Sigmoid colon (tissue), 7 donors: ENCODE data around the gene PLXNA4. TPM values are rescaled to one million over a fixed set of nuclear protein-coding genes. Genes with fewer than 3 reads are reported as not detected.
A peak's percentile ranks its signal among the peaks of the same experiment; 100 is the strongest.

ENCODE experiments used
- DNase-seq: peaks from one replicate; pipeline ENCODE4 v3.0.0-alpha.2; 2019
- H3K27ac ChIP-seq, 4 donors: fragments of 200-600 bp; sonication (generic); one replicate each; pipeline ENCODE4 v1.5.1; 2016 to 2019; ENCODE audit warnings: mild to moderate bottlenecking in 1 of 4
- H3K27me3 ChIP-seq, 3 donors: fragments of 200-600 bp; sonication (generic); one replicate each; pipeline ENCODE4 v1.5.1; 2019; ENCODE audit warnings: mild to moderate bottlenecking in 1 of 3
- H3K36me3 ChIP-seq, 4 donors: fragments of 200-600 bp; sonication (generic); one replicate each; pipeline ENCODE4 v1.5.1; 2016 to 2019
- H3K4me1 ChIP-seq, 4 donors: fragments of 200-600 bp; sonication (generic); one replicate each; pipeline ENCODE4 v1.5.1; 2017 to 2019
- H3K4me3 ChIP-seq, 4 donors: fragments of 200-600 bp; sonication (generic); one replicate each; pipeline ENCODE4 v1.5.1; 2017 to 2019; ENCODE audit warnings: mild to moderate bottlenecking in 2 of 4, moderate library complexity in 1 of 4
- H3K9me3 ChIP-seq, 4 donors: fragments of 200-600 bp in 3 of 4; sonication (generic) in 3 of 4; one replicate each; pipeline versions ENCODE4 v1.5.1 to v1.6.1; 2013 to 2019
- EP300 ChIP-seq, 4 donors: sonication (generic); formaldehyde crosslinking; IDR thresholded peaks; one replicate each; pipeline ENCODE4 v1.6.1; 2017; ENCODE audit warnings: antibody characterized with exemption in 4 of 4
- POLR2A ChIP-seq, 2 donors: fragments of 450-650 bp; IDR thresholded peaks; one replicate each; pipeline ENCODE4 v1.6.1; 2016; ENCODE audit warnings: antibody characterized with exemption in 2 of 2, mild to moderate bottlenecking in 2 of 2, moderate library complexity in 2 of 2
- POLR2AphosphoS5 ChIP-seq, 4 donors: sonication (generic); formaldehyde crosslinking; IDR thresholded peaks; one replicate each; pipeline ENCODE4 v1.6.1; 2017; ENCODE audit warnings: antibody characterized with exemption in 4 of 4
- WGBS, 2 donors: extraction: QIAGEN DNeasy Blood & Tissue Kit; methylation state at CpG; one replicate each; pipeline ENCODE4 v1.1.7; 2013; 5-methylcytosine and 5-hydroxymethylcytosine counted together
- intact Hi-C: fragments of 100-400 bp; cut with DNase I; formaldehyde crosslinking; loops from one replicate; pipeline ENCODE4 v1.15.1; 2023
- polyA plus RNA-seq, 3 donors: library from polyadenylated mRNA; stranded (reverse); fragments of 200-250 nt; gene quantifications; one replicate each; pipeline ENCODE4 v1.2.3, GENCODE V29; 2013
- total RNA-seq, 4 donors: library from RNA; depleted of rRNA; stranded (reverse); fragments of >200 nt; gene quantifications; one replicate each; pipeline ENCODE4 v1.1.0, GENCODE V29; 2016
- TF ChIP-seq, protein P1 (sequence below), 4 experiments: fragments of 450-650 bp in 3 of 4; fragments of 200-600 bp in 1 of 4; IDR thresholded peaks; one replicate each; pipeline ENCODE4 v1.5.1; 2016 to 2019; ENCODE audit warnings: antibody characterized with exemption in 4 of 4, mild to moderate bottlenecking in 3 of 4, moderate library complexity in 2 of 4
- donor health status: healthy with polysubstance abuse.
- donor health status: Bipolar disorder and iron deficiency.
- donor health status: healthy.

The PLXNA4 gene
- total and polyA plus RNA-seq, 7 donors: under 0.01 to 10.5 (median 3.7) TPM; not detected in 1

DNA sequence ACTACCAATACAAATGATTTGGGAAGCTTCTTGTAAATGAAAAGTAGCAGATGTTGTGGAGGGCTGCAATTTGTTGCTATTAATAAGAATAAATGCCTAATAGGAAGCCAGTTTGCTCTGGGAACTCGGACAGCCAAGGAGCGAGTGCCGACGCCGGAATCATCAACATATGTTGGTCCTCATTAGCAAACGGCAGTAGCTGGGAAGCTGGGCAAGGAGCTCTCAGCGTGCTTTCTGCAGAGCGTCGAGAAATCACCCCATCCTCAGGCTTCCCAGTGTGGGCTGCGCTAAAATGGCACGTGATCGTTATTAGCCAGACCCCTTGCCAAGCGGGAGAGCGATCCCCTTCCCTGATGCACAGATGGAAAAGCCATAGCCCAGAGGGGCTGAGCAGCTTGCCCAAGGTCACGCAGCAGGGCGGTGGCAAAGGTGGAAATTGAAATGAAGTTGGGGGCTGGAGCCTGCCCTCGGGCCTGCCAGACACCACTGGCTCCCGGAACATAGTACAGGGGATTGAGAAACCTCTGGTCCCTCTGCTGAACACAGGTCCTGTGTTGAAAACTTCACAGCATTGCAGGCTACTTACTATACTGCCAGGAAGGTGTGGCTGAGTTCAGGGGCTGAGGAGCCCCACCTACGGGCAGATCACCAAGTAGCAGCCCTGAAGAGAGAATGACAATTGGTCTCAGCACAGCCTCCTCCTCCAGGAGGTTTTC is 326.9 kb downstream of the PLXNA4 start:
- H3K4me3 ChIP-seq: no peak overlapping the region
- no peaks in the 10 kb centered on the region for H3K9me3 ChIP-seq
- H3K36me3 ChIP-seq: no peaks in the 10 kb centered on the region
- H3K27me3 ChIP-seq: no peaks in the 10 kb centered on the region
- H3K4me1 ChIP-seq: peaks cover 0 to 40% (median 36%) of the 10 kb centered on the region in 4 donors
- intact Hi-C loops: no loop called here
- peak overlapping the region in 1 of 4 donors; percentile 24 for H3K27ac ChIP-seq
- 44 to 64% methylated on average over 19 of the region's 19 CpGs for WGBS, 2 donors
- DNase-seq: no peak
- TF ChIP-seq POLR2AphosphoS5 (IDR thresholded peaks at IDR 0.05): no peak
- TF ChIP-seq, protein P1, sequence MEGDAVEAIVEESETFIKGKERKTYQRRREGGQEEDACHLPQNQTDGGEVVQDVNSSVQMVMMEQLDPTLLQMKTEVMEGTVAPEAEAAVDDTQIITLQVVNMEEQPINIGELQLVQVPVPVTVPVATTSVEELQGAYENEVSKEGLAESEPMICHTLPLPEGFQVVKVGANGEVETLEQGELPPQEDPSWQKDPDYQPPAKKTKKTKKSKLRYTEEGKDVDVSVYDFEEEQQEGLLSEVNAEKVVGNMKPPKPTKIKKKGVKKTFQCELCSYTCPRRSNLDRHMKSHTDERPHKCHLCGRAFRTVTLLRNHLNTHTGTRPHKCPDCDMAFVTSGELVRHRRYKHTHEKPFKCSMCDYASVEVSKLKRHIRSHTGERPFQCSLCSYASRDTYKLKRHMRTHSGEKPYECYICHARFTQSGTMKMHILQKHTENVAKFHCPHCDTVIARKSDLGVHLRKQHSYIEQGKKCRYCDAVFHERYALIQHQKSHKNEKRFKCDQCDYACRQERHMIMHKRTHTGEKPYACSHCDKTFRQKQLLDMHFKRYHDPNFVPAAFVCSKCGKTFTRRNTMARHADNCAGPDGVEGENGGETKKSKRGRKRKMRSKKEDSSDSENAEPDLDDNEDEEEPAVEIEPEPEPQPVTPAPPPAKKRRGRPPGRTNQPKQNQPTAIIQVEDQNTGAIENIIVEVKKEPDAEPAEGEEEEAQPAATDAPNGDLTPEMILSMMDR (IDR thresholded peaks at IDR 0.05): no peak
- no peak for TF ChIP-seq EP300 (IDR thresholded peaks at IDR 0.05)
- TF ChIP-seq POLR2A (IDR thresholded peaks at IDR 0.05): no peak

DNA sequence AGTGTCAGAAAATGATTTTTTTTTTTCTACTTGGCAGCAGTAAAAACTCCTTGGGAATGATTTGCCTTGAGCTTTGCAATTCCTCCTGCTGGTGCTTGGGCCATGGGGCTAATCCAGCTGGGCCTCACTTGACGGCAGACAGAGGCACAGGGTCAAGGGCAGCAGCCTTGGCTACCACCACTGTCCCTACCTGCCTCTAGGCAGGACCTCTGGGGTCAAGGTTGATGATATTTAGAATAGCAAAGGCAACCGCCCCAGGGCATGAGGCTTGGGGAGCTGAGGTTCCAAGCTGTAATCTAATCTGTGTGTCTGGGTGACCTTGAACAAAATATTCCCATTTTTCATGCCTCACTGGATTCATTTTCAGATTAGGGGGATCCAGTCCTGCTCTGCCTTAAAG is 327.4 kb downstream of the PLXNA4 start:
- Histone ChIP-seq H3K27me3 (no peaks in the 10 kb centered on the region), H3K9me3 (no peaks in the 10 kb centered on the region), H3K36me3 (no peaks in the 10 kb centered on the region), H3K4me1 (peaks cover 0 to 41% (median 36%) of the 10 kb centered on the region in 4 donors), H3K27ac (no peak overlapping the region), H3K4me3 (no peak overlapping the region)
- 64 to 79% methylated on average over 2 of the region's 2 CpGs for WGBS, 2 donors
- no peak for TF ChIP-seq POLR2AphosphoS5 (IDR thresholded peaks at IDR 0.05)
- no peak for TF ChIP-seq POLR2A (IDR thresholded peaks at IDR 0.05)
- TF ChIP-seq EP300 (IDR thresholded peaks at IDR 0.05): no peak
- TF ChIP-seq, protein P1 (IDR thresholded peaks at IDR 0.05): no peak
- intact Hi-C loops: no loop called here
- DNase-seq: no peak

- no peak for DNase-seq
- intact Hi-C loops: no loop called here
- TF ChIP-seq POLR2A (IDR thresholded peaks at IDR 0.05) (no peak), EP300 (IDR thresholded peaks at IDR 0.05) (no peak), POLR2AphosphoS5 (IDR thresholded peaks at IDR 0.05) (no peak)
- TF ChIP-seq, protein P1 (IDR thresholded peaks at IDR 0.05): no peak
- no peak overlapping the region for H3K27ac ChIP-seq
- 87 to 91% methylated on average over 6 of the region's 6 CpGs for WGBS, 2 donors
- no peaks in the 10 kb centered on the region for H3K9me3 ChIP-seq
- peaks cover 0 to 45% (median 41%) of the 10 kb centered on the region in 4 donors for H3K4me1 ChIP-seq
- H3K4me3 ChIP-seq: no peak overlapping the region
- H3K27me3 ChIP-seq: no peaks in the 10 kb centered on the region
- no peaks in the 10 kb centered on the region for H3K36me3 ChIP-seq
Measured at GRCh38 chr7:132247995-132248618, 328.2 kb downstream of the PLXNA4 start.

- intact Hi-C loops: no loop called here
- no peak overlapping the region for H3K27ac ChIP-seq
- no peaks in the 10 kb centered on the region for H3K9me3 ChIP-seq
- H3K27me3 ChIP-seq: no peaks in the 10 kb centered on the region
- DNase-seq: no peak
- H3K4me1 ChIP-seq: peaks cover 0 to 45% (median 42%) of the 10 kb centered on the region in 4 donors
- no peak for TF ChIP-seq EP300 (IDR thresholded peaks at IDR 0.05)
- TF ChIP-seq, protein P1 (IDR thresholded peaks at IDR 0.05): no peak
- TF ChIP-seq POLR2A (IDR thresholded peaks at IDR 0.05): no peak
- TF ChIP-seq POLR2AphosphoS5 (IDR thresholded peaks at IDR 0.05): no peak
- H3K4me3 ChIP-seq: no peak overlapping the region
- no peaks in the 10 kb centered on the region for H3K36me3 ChIP-seq
Measured at GRCh38 chr7:132246591-132246990, 329.7 kb downstream of the PLXNA4 start.
